SKM-1 treated with dmso at 0.1 percent for 144 hours (cell line): ENCODE measurements around the gene ACOXL.

Source experiments
- DNase-seq: peaks from one replicate; lab custom pipeline; 2025; ENCODE audit not compliant: unreplicated experiment; lab: John Stamatoyannopoulos, UW

ACOXL gene

GRCh38 chr2:111099402-111099801, 367.0 kb downstream of the ACOXL start:
- no peak for DNase-seq

- DNase-seq = no peak
These were observed 367.9 kb downstream of the ACOXL start for GRCh38 chr2:111100087-111100764.

GRCh38 chr2:111100765-111101162, 368.4 kb downstream of the ACOXL start:
- DNase-seq = no peak

- no peak for DNase-seq
These were observed 369.2 kb downstream of the ACOXL start for GRCh38 chr2:111101592-111101991.

- DNase-seq = no peak
These were observed 369.8 kb downstream of the ACOXL start for GRCh38 chr2:111102216-111102615.

GRCh38 chr2:111105926-111106325, 373.6 kb downstream of the ACOXL start:
- DNase-seq = no peak

- no peak for DNase-seq
These were observed 374.3 kb downstream of the ACOXL start for GRCh38 chr2:111106706-111107105.

- no peak for DNase-seq
These were observed 376.4 kb downstream of the ACOXL start for GRCh38 chr2:111108745-111109271.

- no peak for DNase-seq
These were observed 378.9 kb downstream of the ACOXL start for GRCh38 chr2:111111101-111111755.

GRCh38 chr2:111113838-111114237, 381.5 kb downstream of the ACOXL start:
- DNase-seq = no peak

- DNase-seq = no peak
These were observed 383.8 kb downstream of the ACOXL start for GRCh38 chr2:111116011-111116746.

GRCh38 chr2:111116843-111117597, 384.6 kb downstream of the ACOXL start:
- peak; percentile 72 for DNase-seq

GRCh38 chr2:111117598-111118480, 385.5 kb downstream of the ACOXL start:
- no peak for DNase-seq

GRCh38 chr2:111118481-111118980, 386.2 kb downstream of the ACOXL start:
- no peak for DNase-seq

- no peak for DNase-seq
These were observed 386.8 kb downstream of the ACOXL start for GRCh38 chr2:111118981-111119821.

- no peak for DNase-seq
These were observed 387.5 kb downstream of the ACOXL start for GRCh38 chr2:111119822-111120252.

GRCh38 chr2:111120253-111121027, 388.1 kb downstream of the ACOXL start, which contains the start of gene BCL2L11:
TSS of gene BCL2L11 (plus strand) at chr2:111120914. CDS start at chr2:111123746, 2,832 bp downstream.
- DNase-seq = peak; percentile 88
